ENCODE measurements around the gene ABTB2.
"Not testable (repeated sequence)": the region's sequence is repeated elsewhere in the genome, so short reads cannot be mapped to it uniquely, and the experiment has no call there.

Gene ABTB2

GRCh38 chr11:34182425-34182824 is 175.4 kb downstream of the ABTB2 start:
- DNase-seq = no peak

GRCh38 chr11:34181856-34182405 is 175.9 kb downstream of the ABTB2 start:
- DNase-seq = no peak

GRCh38 chr11:34181251-34181650 is 176.6 kb downstream of the ABTB2 start:
- DNase-seq = no peak

- DNase-seq = not testable (repeated sequence)
Observed at GRCh38 chr11:34180814-34181165, 177.0 kb downstream of the ABTB2 start.

- no peak for DNase-seq
Observed at GRCh38 chr11:34180040-34180813, 177.6 kb downstream of the ABTB2 start.

- DNase-seq = no peak
Observed at GRCh38 chr11:34179026-34179675, 178.7 kb downstream of the ABTB2 start.

GRCh38 chr11:34178209-34178821 is 179.5 kb downstream of the ABTB2 start:
- no peak for DNase-seq

- DNase-seq = no peak
Observed at GRCh38 chr11:34176751-34177209, 181.0 kb downstream of the ABTB2 start.

GRCh38 chr11:34175284-34176019 is 182.4 kb downstream of the ABTB2 start:
- no peak for DNase-seq

GRCh38 chr11:34174412-34175041 is 183.3 kb downstream of the ABTB2 start:
- DNase-seq = peak; percentile 91

- no peak for DNase-seq
Observed at GRCh38 chr11:34173050-34173449, 184.8 kb downstream of the ABTB2 start.

GRCh38 chr11:34169686-34170085 is 188.1 kb downstream of the ABTB2 start:
- no peak for DNase-seq

GRCh38 chr11:34168642-34169420 is 189.0 kb downstream of the ABTB2 start:
- no peak for DNase-seq

GRCh38 chr11:34167961-34168360 is 189.8 kb downstream of the ABTB2 start:
- DNase-seq = no peak

GRCh38 chr11:34166806-34167740 is 190.7 kb downstream of the ABTB2 start:
- DNase-seq = no peak

GRCh38 chr11:34165786-34166555 is 191.8 kb downstream of the ABTB2 start:
- DNase-seq = no peak

GRCh38 chr11:34165121-34165520 is 192.7 kb downstream of the ABTB2 start:
- DNase-seq = no peak

- no peak for DNase-seq
Observed at GRCh38 chr11:34162856-34163255, 195.0 kb downstream of the ABTB2 start.

- DNase-seq = no peak
Observed at GRCh38 chr11:34162493-34162820, 195.4 kb downstream of the ABTB2 start.

All from activated CD8-positive, alpha-beta memory T cell treated with anti-CD3 and anti-CD28 coated beads, Interleukin-2, amount 50 U/mL, for 48 hours (primary cell).